Fibroblast of pulmonary artery (primary cell): ENCODE results near the gene CNOT4.
A peak's percentile ranks its signal among the peaks of the same experiment; 100 is the strongest.

Source experiments
- DNase-seq: peaks from one replicate; pipeline ENCODE4 v3.0.0-alpha.2; 2010; ENCODE audit warnings: low read depth
- H3K4me3 ChIP-seq: replicated peaks from 2 replicates; pipeline ENCODE4 v1.5.1; 2011; ENCODE audit warnings: low read depth, mild to moderate bottlenecking, control low read depth, low read length, moderate library complexity
- CTCF ChIP-seq: IDR thresholded peaks from 2 replicates; pipeline ENCODE4 v1.5.1; 2011; ENCODE audit warnings: mild to moderate bottlenecking, control low read depth, low read length, inconsistent platforms; ENCODE audit errors: missing control alignments

Gene CNOT4

GRCh38 chr7:135517060-135517459, 7.2 kb upstream of the CNOT4 start:
- DNase-seq = no peak
- H3K4me3 ChIP-seq = no peak overlapping the region
- no peak for TF ChIP-seq CTCF

- no peak overlapping the region for H3K4me3 ChIP-seq
- TF ChIP-seq CTCF = no peak
These were observed 5.0 kb upstream of the CNOT4 start for GRCh38 chr7:135514856-135515255.

GRCh38 chr7:135512135-135512887, 2.4 kb upstream of the CNOT4 start:
- TF ChIP-seq CTCF = peak; percentile 61
- DNase-seq = peak; percentile 84

More at GRCh38 chr7:135514856-135515255, 5.0 kb upstream of the CNOT4 start:
- DNase-seq = no peak

GRCh38 chr7:135510592-135511183, 786 bp upstream of the CNOT4 start:
- peak; percentile 33 for TF ChIP-seq CTCF
- DNase-seq = peak; percentile 46
- H3K4me3 ChIP-seq = peak overlapping the region; percentile 80

More at GRCh38 chr7:135512135-135512887, 2.4 kb upstream of the CNOT4 start:
- H3K4me3 ChIP-seq = no peak overlapping the region

GRCh38 chr7:135509589-135509838, 388 bp downstream of the CNOT4 start:
- no peak for TF ChIP-seq CTCF
- DNase-seq = peak; percentile 61
- peak overlapping the region; percentile 80 for H3K4me3 ChIP-seq

- peak overlapping the region; percentile 80 for H3K4me3 ChIP-seq
- peak; percentile 29 for DNase-seq
- no peak for TF ChIP-seq CTCF
These were observed 866 bp downstream of the CNOT4 start for GRCh38 chr7:135508883-135509588.
